DOHH2 (cell line): ENCODE measurements around the gene ZNF135.

Experiments used
- H3F3A ChIP-seq: fragments of 200-600 bp; sonication (generic), shearing (Covaris generic); 2 replicates; pipeline ENCODE4 v1.6.0; 2016; ENCODE audit warnings: antibody characterized with exemption, mild to moderate bottlenecking; ENCODE audit not compliant: control insufficient read depth, insufficient read depth
- H3K27ac ChIP-seq: fragments of 200-600 bp; sonication (generic); 2 replicates; pipeline ENCODE4 v1.5.1; 2014; ENCODE audit warnings: low read depth, mild to moderate bottlenecking, low read length, moderate library complexity
- H3K27me3 ChIP-seq: fragments of 200-600 bp; sonication (generic); 2 replicates; pipeline ENCODE4 v1.6.1; 2014; ENCODE audit warnings: mild to moderate bottlenecking, low read length, mixed read lengths; ENCODE audit not compliant: control insufficient read depth
- H3K36me3 ChIP-seq: fragments of 200-600 bp; sonication (generic); 2 replicates; pipeline ENCODE4 v1.6.1; 2014; ENCODE audit warnings: mild to moderate bottlenecking, low read length, moderate library complexity, mixed read lengths; ENCODE audit not compliant: control insufficient read depth
- H3K4me1 ChIP-seq: fragments of 200-600 bp; sonication (generic); 2 replicates; pipeline ENCODE4 v1.6.1; 2014; ENCODE audit warnings: mild to moderate bottlenecking, low read length, mixed read lengths; ENCODE audit not compliant: control insufficient read depth
- H3K4me2 ChIP-seq: fragments of 200-600 bp; sonication (generic); 2 replicates; pipeline ENCODE4 v1.6.0; 2014; ENCODE audit warnings: mild to moderate bottlenecking, low read length, moderate library complexity
- H3K4me3 ChIP-seq: fragments of 200-600 bp; sonication (generic); 2 replicates; pipeline ENCODE4 v1.5.1; 2014; ENCODE audit warnings: mild to moderate bottlenecking, low read length, mixed read lengths
- H3K79me2 ChIP-seq: fragments of 200-600 bp; sonication (generic); 2 replicates; pipeline ENCODE4 v1.6.1; 2014; ENCODE audit warnings: mild to moderate bottlenecking, low read length, mixed read lengths; ENCODE audit not compliant: control insufficient read depth
- H3K9me2 ChIP-seq: fragments of 200-600 bp; sonication (generic); replicated peaks from 2 replicates; pipeline ENCODE4 v1.6.1; 2014; ENCODE audit warnings: mild to moderate bottlenecking, low read length, mixed read lengths; ENCODE audit not compliant: control insufficient read depth
- H3K9me3 ChIP-seq: fragments of 200-600 bp; sonication (generic); 2 replicates; pipeline ENCODE4 v1.6.1; 2014; ENCODE audit warnings: antibody characterized with exemption, low read length, mixed read lengths; ENCODE audit not compliant: control insufficient read depth, insufficient read depth
- H4K20me1 ChIP-seq: fragments of 200-600 bp; sonication (generic); 2 replicates; pipeline ENCODE4 v1.6.0; 2014; ENCODE audit warnings: low read depth, mild to moderate bottlenecking, antibody characterized with exemption, low read length, moderate library complexity; ENCODE audit not compliant: control insufficient read depth, insufficient read depth
- EZH2phosphoT487 ChIP-seq: fragments of 200-600 bp; sonication (generic); IDR thresholded peaks from 2 replicates; pipeline ENCODE4 v1.6.1; 2017; ENCODE audit warnings: borderline replicate concordance, mild to moderate bottlenecking, antibody characterized with exemption, low read length, moderate library complexity, mixed read lengths
- TF ChIP-seq, protein P1 (sequence below): fragments of 200-600 bp; sonication (generic); IDR thresholded peaks from one replicate; pipeline ENCODE4 v1.5.1; 2014; ENCODE audit warnings: antibody characterized with exemption, mild to moderate bottlenecking, low read depth, low read length; ENCODE audit not compliant: poor library complexity, severe bottlenecking

The ZNF135 gene

DNA sequence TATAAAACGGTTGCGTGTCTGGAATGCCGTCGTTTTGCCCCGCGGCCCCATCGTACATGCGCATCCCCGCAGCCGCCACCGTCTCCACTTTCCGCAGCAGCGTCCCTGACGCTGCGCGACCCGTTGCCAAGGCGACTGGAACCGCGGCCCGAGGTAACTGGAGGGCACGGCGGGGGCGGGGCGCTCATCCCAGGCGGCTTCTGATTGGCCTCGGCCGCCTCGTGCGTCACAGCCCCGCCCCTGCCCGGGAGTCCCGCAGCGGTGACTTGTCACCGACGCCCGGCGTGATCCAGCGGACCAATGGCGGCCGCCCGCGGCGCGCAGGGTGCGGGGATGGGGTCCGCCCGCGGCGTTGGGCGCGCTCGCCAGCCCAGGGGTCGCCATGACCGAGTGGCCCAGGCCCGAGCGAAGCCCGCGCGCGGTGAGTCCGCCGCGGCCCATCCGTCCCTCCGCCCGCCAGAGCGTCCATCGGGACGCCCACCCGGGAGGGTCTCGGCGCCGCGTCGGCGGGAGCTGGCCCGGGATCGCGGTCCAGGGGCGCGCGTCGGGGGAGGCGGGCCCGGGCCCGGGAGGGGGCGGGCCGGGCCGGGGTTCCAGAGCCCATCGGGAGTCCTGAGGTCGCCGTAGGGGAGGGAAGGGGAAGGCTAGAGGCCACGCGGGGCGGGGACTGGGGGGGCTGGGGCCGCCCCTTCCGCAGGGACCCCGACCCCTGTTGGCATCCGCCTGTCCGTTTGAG is 25.2 kb upstream of the ZNF135 start, which contains the start of gene ZSCAN1:
ZSCAN1 (plus strand) TSS at position 285 of the 736 bp plus-strand sequence. CDS start 3,812 bp downstream, outside the sequence.
- no peaks in the 10 kb centered on the region for H3K4me1 ChIP-seq
- TF ChIP-seq EZH2phosphoT487, result no peak
- TF ChIP-seq, protein P1, sequence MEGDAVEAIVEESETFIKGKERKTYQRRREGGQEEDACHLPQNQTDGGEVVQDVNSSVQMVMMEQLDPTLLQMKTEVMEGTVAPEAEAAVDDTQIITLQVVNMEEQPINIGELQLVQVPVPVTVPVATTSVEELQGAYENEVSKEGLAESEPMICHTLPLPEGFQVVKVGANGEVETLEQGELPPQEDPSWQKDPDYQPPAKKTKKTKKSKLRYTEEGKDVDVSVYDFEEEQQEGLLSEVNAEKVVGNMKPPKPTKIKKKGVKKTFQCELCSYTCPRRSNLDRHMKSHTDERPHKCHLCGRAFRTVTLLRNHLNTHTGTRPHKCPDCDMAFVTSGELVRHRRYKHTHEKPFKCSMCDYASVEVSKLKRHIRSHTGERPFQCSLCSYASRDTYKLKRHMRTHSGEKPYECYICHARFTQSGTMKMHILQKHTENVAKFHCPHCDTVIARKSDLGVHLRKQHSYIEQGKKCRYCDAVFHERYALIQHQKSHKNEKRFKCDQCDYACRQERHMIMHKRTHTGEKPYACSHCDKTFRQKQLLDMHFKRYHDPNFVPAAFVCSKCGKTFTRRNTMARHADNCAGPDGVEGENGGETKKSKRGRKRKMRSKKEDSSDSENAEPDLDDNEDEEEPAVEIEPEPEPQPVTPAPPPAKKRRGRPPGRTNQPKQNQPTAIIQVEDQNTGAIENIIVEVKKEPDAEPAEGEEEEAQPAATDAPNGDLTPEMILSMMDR, result no peak
- H3K9me2 ChIP-seq, result no peaks in the 10 kb centered on the region
- H3K36me3 ChIP-seq, result no peaks in the 10 kb centered on the region
- peaks cover 21% of the 10 kb centered on the region; the same call in 1 of the 2 replicates for H3K9me3 ChIP-seq
- H3K4me3 ChIP-seq, result no peak within 1 kb of the TSS
- no peak within 1 kb of the TSS for H3K4me2 ChIP-seq
- H3F3A ChIP-seq, result no peaks in the 10 kb centered on the region
- H3K27me3 ChIP-seq, result no peaks in the 10 kb centered on the region
- H4K20me1 ChIP-seq, result no peaks in the 10 kb centered on the region
- H3K79me2 ChIP-seq, result no peaks in the 10 kb centered on the region
- no peak within 1 kb of the TSS for H3K27ac ChIP-seq

DNA sequence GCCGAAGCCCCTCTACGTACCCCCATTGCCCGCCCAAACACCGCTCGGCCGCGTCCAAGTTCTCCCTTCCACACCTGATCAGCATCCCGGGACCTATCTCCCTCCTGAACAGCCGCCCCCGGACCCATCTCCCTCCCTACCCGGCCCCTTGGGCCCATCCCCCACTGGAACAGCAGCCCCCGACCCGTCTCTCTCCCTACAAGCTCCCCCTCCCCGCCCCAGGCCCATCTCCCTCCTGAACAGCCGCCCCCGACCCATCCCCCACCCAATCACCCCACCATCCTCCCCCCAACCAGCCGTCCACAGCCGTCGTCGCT is 24.6 kb upstream of the ZNF135 start:
- TF ChIP-seq, protein P1, result no peak
- TF ChIP-seq EZH2phosphoT487, result no peak
- Histone ChIP-seq H3K4me1 (no peaks in the 10 kb centered on the region), H3K9me3 (peaks cover 25% of the 10 kb centered on the region; the same call in 1 of the 2 replicates), H3K4me2 (no peak overlapping the region), H3K27me3 (no peaks in the 10 kb centered on the region), H3K27ac (no peak overlapping the region), H3K4me3 (no peak overlapping the region), H3K9me2 (no peaks in the 10 kb centered on the region), H3K79me2 (no peaks in the 10 kb centered on the region), H3K36me3 (no peaks in the 10 kb centered on the region), H3F3A (no peaks in the 10 kb centered on the region), H4K20me1 (no peaks in the 10 kb centered on the region)

DNA sequence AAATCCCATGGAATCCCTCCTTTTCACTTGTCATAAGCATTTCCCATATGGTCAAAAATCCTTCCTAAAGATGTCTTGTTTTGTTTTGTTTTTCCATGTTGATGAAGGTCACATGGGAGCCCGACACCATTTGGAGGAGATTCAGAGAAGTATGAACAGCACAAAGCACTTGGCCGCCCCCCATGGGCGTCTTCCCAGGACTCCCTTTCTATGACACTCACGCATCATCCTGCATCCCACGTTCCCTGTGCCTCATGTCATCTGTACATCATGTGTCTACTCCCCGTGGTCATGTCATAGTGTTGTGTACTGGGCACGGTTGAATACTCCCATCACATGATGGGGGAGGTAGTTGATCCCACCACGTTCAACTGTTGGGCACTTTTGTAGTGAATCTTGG is 23.2 kb upstream of the ZNF135 start:
- H3K4me2 ChIP-seq, result no peak overlapping the region
- H3K9me2 ChIP-seq, result no peaks in the 10 kb centered on the region
- peaks cover 25% of the 10 kb centered on the region; the same call in 1 of the 2 replicates for H3K9me3 ChIP-seq
- H3K4me3 ChIP-seq, result no peak overlapping the region
- no peaks in the 10 kb centered on the region for H3K36me3 ChIP-seq
- H3F3A ChIP-seq, result no peaks in the 10 kb centered on the region
- H3K27me3 ChIP-seq, result no peaks in the 10 kb centered on the region
- H3K27ac ChIP-seq, result no peak overlapping the region
- H3K4me1 ChIP-seq, result no peaks in the 10 kb centered on the region
- no peaks in the 10 kb centered on the region for H4K20me1 ChIP-seq
- TF ChIP-seq, protein P1, result no peak
- TF ChIP-seq EZH2phosphoT487, result no peak
- no peaks in the 10 kb centered on the region for H3K79me2 ChIP-seq
